CD4-positive, alpha-beta T cell treated with Interleukin-15 for 1 hour (primary cell): ENCODE data around the gene TOE1.
"Not testable (repeated sequence)": the region's sequence is repeated elsewhere in the genome, so short reads cannot be mapped to it uniquely, and the experiment has no call there.

ENCODE experiments used
- DNase-seq: peaks from one replicate; pipeline ENCODE4 v3.0.0-alpha.2; 2020

The TOE1 gene

GRCh38 chr1:45356186-45356585 is 16.2 kb downstream of the TOE1 start:
- no peak for DNase-seq

GRCh38 chr1:45359882-45360513 is 20.0 kb downstream of the TOE1 start:
- peak; percentile 54 for DNase-seq

DNA sequence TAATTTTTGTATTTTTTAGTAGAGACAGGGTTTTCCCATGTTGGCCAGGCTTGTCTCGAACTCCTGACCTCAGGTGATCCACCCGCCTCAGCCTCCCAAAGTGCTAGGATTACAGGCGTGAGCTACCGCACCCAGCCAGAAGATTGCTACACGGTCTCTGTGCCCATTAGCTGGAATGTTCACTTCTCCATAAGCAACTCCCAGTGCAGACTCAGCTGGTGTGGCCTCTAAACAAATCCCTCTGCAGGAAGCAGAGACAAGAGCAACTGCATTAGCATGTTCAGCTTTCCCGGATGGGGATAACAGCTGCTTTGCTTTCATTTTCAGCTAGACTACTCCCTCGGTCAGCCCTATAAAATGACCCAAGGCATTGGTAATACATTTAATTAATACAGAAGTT is 21.0 kb downstream of the TOE1 start:
- not testable (repeated sequence) for DNase-seq

DNA sequence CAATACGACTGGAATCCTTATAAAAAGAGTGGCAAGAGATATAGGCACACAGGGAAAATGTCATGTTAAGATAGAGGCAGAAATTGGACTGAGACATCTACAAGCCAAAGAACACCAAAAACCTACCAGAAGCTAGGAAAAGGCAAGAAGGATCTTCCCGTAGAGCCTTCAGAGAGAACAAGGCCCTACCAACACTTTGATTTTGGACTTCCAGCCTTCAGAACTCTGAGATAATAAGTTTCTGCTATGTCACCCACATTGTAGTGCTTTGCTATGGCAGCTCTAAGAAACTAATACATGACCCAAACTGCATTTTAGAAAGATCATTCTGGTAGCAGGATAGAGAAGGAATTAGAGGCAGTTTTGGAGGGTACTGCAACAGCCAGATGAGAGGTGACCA is 24.3 kb downstream of the TOE1 start:
- DNase-seq = no peak

- DNase-seq = no peak
Measured at GRCh38 chr1:45365051-45365450, 25.1 kb downstream of the TOE1 start.

DNA sequence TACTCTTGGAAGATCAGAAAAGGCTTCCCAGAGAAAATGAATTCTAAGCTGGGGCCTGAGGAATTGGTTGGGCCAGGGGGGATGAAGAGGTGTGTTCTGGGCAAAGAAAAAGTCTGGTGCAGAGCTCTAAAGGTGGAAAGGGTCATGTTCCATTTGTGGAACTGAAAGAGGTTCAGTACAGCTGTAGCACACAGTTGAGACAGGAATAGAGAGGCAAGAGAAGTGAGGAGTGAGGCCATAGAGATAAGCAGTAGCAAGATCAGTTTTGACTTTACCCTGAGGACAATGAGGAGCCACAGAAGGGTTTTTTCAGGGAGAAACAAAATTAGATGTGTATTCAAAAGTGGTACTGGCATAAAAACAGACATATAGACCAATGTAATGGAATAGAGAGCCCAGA is 30.6 kb downstream of the TOE1 start:
- DNase-seq = no peak

DNA sequence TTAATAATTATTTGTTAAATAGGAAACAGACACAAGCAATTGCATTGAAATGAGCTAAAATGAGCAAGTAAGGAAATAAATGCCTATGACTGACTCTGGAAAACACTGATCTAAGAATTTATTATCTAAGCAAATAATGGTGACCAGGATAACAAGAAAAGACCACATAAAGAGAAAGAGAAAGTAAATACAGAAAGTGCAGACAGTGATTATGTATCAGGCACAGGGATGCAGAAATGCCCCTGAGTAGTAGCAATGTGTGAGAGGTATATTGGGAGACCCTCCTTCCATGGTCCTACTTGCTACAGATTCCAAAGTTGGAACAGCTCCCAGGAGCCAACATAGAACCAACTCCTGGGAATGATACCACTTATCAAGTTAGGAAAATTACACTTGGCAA is 33.6 kb downstream of the TOE1 start:
- no peak for DNase-seq

DNA sequence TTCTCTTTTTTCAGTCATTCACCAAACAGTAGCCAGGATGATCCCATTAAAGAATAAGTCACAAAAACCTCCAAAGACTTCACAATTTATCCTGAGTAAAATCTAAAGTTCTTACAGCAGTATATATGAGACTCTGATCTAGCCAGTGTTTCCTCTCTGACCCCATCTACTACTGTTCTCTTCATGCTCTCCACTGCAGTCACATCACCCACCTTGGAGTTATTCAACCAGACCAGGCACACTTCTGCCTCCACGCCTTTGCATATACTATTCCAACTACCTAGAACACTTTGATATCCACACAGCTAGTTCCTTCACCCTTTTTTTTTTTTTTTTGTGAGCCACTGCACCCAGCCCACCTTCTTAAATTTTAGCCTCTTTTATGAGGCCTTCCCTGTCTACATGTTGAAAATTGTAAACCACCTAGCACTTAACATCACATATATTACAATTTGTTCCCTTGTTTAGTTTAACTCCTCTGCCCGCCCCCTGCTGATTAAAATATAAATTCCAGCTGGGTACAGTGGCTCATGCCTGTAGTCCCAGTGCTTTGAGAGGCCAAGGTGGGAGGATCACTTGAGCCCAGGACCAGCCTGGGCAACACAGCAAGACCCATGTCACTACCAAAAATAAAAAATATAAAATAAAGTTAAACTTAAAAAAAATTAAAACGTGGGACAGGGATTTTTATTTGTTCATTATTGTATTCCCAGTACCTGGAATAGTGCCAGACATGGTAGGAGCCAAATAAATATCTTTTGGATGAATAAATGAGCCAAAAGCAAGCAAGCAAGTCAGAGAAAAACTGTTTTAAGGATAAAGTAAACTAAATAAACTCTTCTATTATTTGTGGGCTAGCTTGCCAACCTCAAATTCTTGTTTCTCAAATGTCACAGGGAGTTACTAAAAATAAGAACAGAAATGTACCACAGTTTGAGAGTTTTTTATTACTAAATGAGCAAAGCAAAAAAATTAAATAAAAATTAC is 35.4 kb downstream of the TOE1 start:
- no peak for DNase-seq

DNA sequence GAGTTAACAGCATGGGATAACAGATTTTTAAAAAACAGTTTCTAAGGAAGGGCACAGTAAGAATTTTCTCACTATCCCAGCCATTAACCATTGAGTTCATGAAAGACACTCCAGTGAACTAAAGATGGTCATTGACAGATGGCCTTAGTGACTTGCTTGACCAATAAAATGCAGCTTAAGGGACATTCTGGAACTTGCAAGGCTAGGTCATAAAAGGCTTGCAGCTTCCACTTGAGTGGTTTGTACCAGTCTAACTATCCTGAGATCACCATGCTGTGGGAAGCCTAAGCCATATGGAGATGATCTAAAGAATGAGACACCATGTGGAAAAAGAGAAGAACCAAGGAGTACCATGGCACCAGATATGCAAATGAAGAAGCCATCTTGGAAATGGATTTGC is 38.2 kb downstream of the TOE1 start:
- DNase-seq = no peak

GRCh38 chr1:45379524-45379923 is 39.6 kb downstream of the TOE1 start:
- DNase-seq = no peak

- no peak for DNase-seq
Measured at GRCh38 chr1:45380125-45380524, 40.2 kb downstream of the TOE1 start.

DNA sequence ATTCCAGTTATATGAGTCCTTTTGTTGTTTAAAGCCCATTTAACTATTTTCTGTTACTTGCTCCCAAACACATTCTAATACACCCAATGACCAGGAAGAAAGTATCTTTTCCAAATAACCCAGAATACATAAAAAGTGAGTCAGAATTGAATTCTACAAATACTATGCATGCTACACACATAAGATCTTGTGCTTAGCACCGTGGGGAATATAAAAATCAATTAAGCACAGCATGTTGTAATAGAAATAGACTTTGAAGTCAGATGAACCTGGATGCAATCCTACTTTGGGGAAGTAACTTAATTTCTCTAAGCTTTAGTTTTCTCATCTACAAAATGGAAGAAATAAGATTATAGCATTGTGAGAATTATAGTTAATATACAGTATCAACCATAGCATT is 40.8 kb downstream of the TOE1 start:
- no peak for DNase-seq

- no peak for DNase-seq
Measured at GRCh38 chr1:45381243-45381642, 41.3 kb downstream of the TOE1 start.

GRCh38 chr1:45383191-45383590 is 43.2 kb downstream of the TOE1 start:
- DNase-seq = no peak

- DNase-seq = not testable (repeated sequence)
Measured at GRCh38 chr1:45384213-45384612, 44.2 kb downstream of the TOE1 start.

- DNase-seq = no peak
Measured at GRCh38 chr1:45385302-45385701, 45.3 kb downstream of the TOE1 start.

- no peak for DNase-seq
Measured at GRCh38 chr1:45386219-45386618, 46.2 kb downstream of the TOE1 start.
